Right hindlimb (tissue), 1 donor: ENCODE measurements around the gene XKR7.

ENCODE experiments used
- DNase-seq: peaks from one replicate; pipeline ENCODE4 v3.0.0-alpha.2; 2018

XKR7 gene

DNA sequence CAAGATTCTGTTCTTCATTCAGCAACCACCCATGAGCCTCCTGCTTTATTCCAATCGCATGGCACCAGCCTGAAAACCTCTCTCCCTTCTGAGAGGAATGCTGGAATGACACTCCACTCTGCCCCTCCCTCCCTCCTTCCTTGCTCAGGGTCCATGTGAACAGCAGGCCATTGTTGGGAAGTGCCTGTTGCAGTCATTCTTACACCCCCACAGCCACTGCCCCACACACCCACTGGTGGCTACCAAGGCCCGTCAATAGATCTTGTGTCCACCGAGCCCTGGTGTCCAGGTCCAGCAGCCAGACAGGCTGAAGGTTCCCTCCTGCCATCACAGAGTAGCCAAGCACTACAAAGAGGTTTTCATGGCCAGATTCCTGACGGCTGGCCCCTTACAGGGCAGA is 22.6 kb upstream of the XKR7 start:
- no peak for DNase-seq

DNA sequence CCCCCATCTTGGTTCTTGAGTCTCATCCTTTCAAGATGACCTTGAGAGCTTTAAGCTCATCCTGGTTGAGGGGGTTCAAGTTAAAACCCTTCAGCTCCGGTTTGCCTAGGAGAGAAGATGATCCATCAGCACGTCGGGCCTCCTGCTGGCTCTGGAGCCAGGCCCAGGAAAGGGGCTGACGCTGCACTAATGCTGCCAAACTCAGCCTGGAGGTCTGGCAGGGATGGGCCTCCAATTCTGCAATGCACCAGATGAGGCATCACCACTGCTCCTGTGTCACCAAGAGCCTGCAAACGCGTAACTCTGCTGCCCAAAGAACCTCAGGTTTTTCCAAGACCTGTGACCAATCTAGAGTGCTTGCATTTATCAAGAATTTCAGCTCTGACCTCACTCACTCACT is 22.2 kb upstream of the XKR7 start:
- no peak for DNase-seq

GRCh38 chr20:31948008-31948407 is 19.9 kb upstream of the XKR7 start:
- DNase-seq: no peak

- no peak for DNase-seq
Observed at GRCh38 chr20:31949877-31950646, 17.9 kb upstream of the XKR7 start.

GRCh38 chr20:31951203-31951529 is 16.8 kb upstream of the XKR7 start:
- no peak for DNase-seq

- peak; percentile 96 for DNase-seq
Observed at GRCh38 chr20:31951530-31952453, 16.2 kb upstream of the XKR7 start, which contains the start of gene PDRG1. TSS of gene PDRG1 (minus strand) at chr20:31952046. CDS start at chr20:31951961, 85 bp downstream.

DNA sequence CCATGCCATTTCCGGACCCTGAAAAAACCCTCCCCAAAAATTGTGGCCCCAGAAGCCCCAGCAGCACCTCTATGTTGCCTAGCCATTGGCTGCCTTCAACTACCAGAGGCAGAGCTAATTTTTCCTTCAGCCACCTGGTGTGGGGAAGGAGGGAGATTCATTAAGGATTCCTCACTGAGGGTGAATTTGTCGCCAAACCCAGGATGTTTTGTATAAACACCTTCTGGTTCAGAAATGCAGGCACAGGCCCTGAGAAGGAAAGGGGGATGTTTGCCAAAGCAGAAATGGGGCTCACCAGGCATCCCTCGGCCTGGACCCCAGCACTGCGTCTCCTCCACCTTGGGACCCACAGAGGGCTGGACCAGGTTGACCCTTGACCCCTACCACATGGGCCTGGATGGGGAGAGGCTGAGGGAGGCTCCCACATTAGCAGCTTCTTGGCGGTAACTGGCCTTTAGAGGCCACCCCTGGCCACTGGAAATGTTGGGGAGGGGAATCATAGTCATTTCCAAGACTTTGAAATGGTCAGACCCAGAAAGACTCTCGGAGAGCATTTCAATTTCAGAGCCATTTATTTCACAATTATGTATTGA is 14.3 kb upstream of the XKR7 start:
- no peak for DNase-seq

- DNase-seq: no peak
Observed at GRCh38 chr20:31954500-31954899, 13.5 kb upstream of the XKR7 start.

DNA sequence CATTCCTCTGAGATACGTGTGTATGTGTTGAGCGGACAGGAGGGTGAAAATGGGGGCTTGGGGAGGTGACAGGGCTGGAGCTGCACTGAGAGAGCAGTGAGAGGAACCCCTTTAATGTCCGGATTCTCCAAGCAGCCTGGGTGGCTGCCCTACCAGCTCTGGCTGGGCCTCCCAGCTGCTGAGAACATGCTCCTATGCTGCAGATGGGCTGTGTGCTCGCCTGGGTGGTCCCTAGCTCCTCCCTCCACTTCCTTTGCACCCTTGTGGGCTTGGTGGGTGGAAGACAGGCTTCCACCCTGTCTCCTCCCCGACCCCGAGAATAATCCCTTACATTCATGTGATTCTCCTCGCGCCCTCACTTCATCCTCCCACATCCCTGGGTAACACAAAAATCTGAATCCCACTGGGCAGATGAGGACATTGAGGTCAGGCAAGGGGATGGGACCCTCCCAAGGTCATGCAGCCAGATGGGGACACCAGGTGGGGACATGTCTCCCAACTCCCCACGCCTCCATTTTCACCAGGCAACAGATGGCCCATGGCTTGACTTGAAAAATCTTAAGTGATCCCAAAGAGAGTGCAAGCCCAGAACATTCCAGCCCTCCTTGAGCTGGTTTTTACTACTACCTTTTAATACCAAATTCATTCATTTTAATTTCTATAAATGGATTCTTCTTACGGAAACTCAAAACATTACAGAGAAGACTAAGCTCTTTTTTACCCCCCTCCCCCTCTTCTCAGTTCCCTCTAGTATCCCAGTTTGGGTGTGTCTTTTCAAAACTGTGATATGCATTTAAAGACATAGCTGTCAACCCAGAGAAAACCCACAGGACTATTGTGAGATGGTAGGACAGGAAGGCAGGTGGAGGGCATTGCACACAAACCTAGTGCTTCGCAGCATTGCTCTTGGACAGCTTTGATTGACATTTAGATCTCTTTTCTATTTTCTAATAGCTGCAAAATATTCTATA is 11.1 kb upstream of the XKR7 start:
- DNase-seq: no peak

GRCh38 chr20:31962761-31963160 is 5.2 kb upstream of the XKR7 start:
- no peak for DNase-seq

DNA sequence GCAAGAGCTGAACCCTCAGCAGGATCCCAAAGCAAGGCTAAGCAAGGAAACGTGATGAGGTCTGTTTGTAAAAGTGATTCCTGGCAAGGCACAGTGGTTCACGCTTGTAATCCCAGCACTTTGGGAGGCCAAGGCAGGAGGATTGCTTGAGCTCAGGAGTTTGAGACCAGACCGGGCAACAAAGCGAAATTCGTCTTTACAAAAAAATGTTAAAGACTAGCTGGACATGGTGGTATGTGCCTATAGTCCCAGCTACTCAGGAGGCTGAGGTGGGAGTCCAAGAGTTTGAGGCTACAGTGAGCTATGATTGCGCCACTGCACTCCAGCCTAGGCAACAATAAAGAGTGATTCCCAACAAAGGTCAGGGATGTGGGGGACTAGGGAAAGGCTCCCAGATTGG is 4.1 kb upstream of the XKR7 start:
- no peak for DNase-seq

- no peak for DNase-seq
Observed at GRCh38 chr20:31966991-31967655, 828 bp upstream of the XKR7 start.

DNA sequence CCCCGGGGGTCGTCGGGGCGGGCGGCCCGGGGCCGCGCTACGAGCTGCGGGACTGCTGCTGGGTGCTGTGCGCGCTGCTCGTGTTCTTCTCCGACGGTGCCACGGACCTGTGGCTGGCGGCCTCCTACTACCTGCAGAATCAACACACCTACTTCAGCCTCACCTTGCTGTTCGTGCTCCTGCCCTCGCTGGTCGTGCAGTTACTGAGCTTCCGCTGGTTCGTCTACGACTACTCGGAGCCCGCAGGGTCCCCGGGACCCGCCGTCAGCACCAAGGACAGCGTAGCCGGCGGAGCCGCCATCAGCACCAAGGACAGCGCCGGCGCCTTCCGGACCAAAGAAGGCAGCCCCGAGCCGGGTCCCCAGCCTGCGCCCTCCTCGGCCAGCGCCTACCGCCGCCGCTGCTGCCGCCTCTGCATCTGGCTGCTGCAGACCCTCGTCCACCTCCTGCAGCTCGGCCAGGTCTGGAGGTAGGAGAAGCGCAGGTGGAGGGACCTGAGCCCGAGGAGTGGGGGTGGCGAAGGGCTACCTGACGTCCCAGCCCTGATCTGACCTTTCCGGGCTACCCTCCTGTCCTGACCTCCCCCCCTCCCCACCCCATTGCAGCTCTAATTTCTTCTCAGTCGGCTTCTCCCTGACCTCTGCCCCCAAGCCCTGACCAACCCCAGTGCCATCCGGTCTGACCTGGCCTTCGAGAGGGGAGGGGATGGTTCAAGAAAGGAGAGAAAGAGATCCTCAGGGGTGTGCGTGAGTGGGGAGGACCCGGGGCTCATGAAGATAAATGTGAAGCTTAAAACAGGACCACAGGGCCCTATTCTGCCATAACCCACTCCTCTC is 558 bp downstream of the XKR7 start:
- DNase-seq: peak; percentile 89

GRCh38 chr20:31969991-31970390 is 2.0 kb downstream of the XKR7 start:
- no peak for DNase-seq

DNA sequence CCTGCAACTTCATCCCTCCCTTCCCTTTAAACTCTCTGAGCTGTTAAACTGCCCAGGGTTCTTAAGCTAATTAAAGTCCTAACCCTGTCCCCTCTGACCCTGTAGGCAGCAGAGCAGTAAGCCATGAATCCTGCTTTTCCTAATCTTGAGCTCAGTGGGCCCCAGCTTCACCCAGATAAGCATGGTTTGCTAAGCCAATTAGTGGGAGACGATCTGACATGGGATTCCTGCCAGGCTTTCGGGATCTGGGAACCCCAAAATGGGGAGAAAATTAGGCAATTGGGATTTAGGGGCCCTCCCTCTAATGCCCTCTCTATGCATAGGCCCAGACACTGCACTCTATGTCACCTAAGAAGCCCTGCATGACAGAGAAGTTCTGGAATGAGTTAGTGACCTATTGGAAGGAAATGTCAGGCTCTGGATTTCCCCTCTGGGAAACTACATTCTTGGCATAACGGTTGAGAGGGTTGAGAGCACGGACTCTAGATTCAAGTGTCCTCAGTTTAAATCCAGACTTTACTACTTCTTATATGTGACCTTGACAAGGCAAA is 4.6 kb downstream of the XKR7 start:
- no peak for DNase-seq

- no peak for DNase-seq
Observed at GRCh38 chr20:31974296-31974695, 6.3 kb downstream of the XKR7 start.

DNA sequence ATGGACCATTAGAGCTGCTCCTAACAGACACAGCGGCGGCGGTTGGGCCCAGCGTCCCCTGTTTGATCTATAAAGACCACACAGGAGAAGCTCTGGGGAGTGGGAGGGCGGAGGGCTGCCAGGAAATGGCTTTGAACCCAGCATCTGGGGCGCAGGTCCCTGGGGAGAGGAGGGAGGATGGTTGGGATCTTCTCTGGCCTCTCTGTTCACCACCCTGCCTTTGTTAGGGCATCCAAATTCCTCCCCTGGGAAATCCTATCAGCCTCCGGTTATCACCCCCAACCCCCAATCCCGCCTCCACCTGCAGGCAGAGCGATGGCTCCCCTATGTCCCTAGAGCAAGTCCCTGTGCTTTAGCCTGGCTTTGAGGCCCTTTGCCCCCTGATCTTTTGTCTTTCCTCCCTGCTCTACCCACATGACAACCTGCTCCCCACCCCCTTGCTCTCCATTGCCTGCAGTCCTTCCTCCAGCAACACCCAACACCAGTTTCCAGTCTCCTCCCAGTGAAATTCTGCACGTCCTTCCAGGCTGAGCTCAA is 7.1 kb downstream of the XKR7 start:
- no peak for DNase-seq

DNA sequence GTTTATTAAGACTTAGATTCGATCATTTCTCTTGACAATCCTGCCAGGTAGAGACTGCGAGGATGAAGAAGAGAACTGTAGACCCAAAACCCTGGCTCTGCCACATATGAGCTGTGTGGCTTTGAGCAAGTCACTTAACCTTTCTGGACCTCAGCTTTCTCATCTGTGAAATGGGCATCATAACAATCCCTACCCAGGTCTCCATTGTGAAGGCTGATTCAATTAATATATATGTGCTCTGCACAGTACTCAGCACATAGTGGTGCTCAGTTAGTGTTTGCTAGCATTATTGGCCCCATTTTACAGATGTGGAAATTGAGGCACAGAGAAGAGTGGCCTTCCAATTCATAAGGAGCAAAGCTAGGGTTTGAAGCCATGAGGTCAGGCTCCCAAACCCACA is 7.9 kb downstream of the XKR7 start:
- DNase-seq: no peak

- DNase-seq: no peak
Observed at GRCh38 chr20:31977080-31977479, 9.1 kb downstream of the XKR7 start.

- DNase-seq: no peak
Observed at GRCh38 chr20:31979713-31980426, 11.9 kb downstream of the XKR7 start.
